ENCODE measurements around the gene VEGFC. TPM values are rescaled to one million over a fixed set of nuclear protein-coding genes. Genes with fewer than 3 reads are reported as not detected.

VEGFC gene
- total RNA-seq, 6 experiments from 2014 or later, result 1.4 to 3.1 (median 2.0) TPM

DNA sequence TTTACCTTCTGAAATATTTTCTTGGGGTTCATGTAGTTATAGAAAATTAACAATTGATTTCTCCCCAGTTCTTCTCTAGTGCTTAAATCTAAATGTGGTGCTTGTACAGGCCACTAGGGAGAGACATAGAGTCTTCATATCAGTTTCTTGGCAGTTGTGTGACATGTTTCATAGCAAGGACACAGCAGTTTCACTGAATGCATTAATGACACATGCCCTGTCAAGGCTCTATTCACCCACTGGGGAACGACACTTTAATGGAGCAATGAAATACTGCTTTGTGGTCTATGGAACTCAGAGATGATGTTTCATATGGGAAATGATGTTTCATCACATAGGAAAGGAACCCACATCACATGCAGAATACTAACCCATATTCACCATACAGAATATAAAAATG, 2.8 kb downstream of the VEGFC start:
- 20% methylated on average over 1 of the region's 1 CpG for WGBS (ENCODE audit: insufficient coverage, low coverage, low lambda C conversion rate, missing lambda C conversion rate)
- peaks cover 0 to 9% (median 0%) of the 10 kb centered on the region in 4 donors for H3K4me1 ChIP-seq
- ATAC-seq (peak; percentile 63 to 69 (median 66)), DNase-seq (no peak)
- H3K36me3 ChIP-seq, result no peaks in the 10 kb centered on the region
- H3K27me3 ChIP-seq, result peaks cover 3 to 4% of the 10 kb centered on the region in 2 donors
- no peak overlapping the region for H3K27ac ChIP-seq
- no peaks in the 10 kb centered on the region for H3K9me3 ChIP-seq
- intact Hi-C loops (cut with DNase I), result no loop called here
- TF ChIP-seq, protein P1, sequence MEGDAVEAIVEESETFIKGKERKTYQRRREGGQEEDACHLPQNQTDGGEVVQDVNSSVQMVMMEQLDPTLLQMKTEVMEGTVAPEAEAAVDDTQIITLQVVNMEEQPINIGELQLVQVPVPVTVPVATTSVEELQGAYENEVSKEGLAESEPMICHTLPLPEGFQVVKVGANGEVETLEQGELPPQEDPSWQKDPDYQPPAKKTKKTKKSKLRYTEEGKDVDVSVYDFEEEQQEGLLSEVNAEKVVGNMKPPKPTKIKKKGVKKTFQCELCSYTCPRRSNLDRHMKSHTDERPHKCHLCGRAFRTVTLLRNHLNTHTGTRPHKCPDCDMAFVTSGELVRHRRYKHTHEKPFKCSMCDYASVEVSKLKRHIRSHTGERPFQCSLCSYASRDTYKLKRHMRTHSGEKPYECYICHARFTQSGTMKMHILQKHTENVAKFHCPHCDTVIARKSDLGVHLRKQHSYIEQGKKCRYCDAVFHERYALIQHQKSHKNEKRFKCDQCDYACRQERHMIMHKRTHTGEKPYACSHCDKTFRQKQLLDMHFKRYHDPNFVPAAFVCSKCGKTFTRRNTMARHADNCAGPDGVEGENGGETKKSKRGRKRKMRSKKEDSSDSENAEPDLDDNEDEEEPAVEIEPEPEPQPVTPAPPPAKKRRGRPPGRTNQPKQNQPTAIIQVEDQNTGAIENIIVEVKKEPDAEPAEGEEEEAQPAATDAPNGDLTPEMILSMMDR (IDR thresholded peaks at IDR 0.05), result peak; percentile 34 to 58 (median 52)
- TF ChIP-seq POLR2A (IDR thresholded peaks at IDR 0.05), result no peak
- H3K4me3 ChIP-seq, result no peak overlapping the region

DNA sequence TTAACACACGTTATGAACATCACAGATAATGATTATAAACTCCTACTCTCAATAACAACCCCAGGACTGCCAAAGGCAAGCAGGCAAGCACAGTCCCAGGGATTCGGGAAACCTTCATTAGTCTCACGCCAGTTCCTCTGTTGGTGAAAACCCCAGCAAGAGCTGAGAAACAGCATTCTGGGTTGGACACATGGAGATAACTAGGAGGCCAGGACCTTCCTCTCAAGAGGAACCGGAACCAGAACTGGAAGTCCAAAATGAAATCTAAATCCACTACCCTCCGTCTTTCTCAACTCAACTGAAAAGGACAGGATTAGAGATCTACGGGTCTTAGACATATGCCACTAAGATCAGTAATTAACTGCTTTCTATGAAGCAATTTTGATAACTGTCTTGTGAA, 3.8 kb downstream of the VEGFC start:
- no peak for DNase-seq
- 50% methylated on average over 5 of the region's 6 CpGs for WGBS (ENCODE audit: insufficient coverage, low coverage, low lambda C conversion rate, missing lambda C conversion rate)

DNA sequence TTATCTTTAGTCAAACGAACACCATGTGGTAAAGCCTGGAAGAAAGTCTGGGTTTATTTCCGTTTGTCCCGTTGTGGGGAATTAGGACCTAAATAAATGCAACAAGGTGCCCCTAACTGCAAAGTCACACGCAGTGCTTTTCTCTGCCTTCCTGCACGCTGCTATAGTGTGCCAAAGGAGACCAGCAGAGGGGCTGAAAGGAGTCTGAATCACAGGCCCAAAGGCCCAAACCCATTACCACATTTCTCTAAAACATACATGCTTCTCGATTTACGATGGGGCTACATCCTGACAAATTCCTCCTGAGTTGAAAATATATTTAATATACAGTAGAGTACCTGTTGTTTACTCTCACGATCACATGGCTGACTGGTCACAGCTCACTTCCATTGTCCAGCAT, 4.5 kb downstream of the VEGFC start:
- Histone ChIP-seq H3K27ac (no peak overlapping the region), H3K4me1 (peaks cover 0 to 9% (median 0%) of the 10 kb centered on the region in 4 donors), H3K36me3 (no peaks in the 10 kb centered on the region), H3K4me3 (no peak overlapping the region), H3K27me3 (peaks cover 3 to 4% of the 10 kb centered on the region in 2 donors), H3K9me3 (no peaks in the 10 kb centered on the region)
- no peak for TF ChIP-seq POLR2A (IDR thresholded peaks at IDR 0.05)
- TF ChIP-seq, protein P1 (IDR thresholded peaks at IDR 0.05), result no peak
- intact Hi-C loops (cut with DNase I), result no loop called here
- ATAC-seq (no peak), DNase-seq (no peak)
- WGBS (ENCODE audit: insufficient coverage, low coverage, low lambda C conversion rate, missing lambda C conversion rate), result 53% methylated on average over 7 of the region's 8 CpGs

More for the DNA sequence above, 3.8 kb downstream of the VEGFC start:
- TF ChIP-seq, protein P1 (IDR thresholded peaks at IDR 0.05), result no peak
- TF ChIP-seq POLR2A (IDR thresholded peaks at IDR 0.05), result no peak
- Histone ChIP-seq H3K27ac (no peak overlapping the region), H3K9me3 (no peaks in the 10 kb centered on the region), H3K4me3 (no peak overlapping the region), H3K36me3 (no peaks in the 10 kb centered on the region), H3K27me3 (peaks cover 3 to 4% of the 10 kb centered on the region in 2 donors), H3K4me1 (peaks cover 0 to 9% (median 0%) of the 10 kb centered on the region in 4 donors)
- no peak for ATAC-seq
- intact Hi-C loops (cut with DNase I), result no loop called here

DNA sequence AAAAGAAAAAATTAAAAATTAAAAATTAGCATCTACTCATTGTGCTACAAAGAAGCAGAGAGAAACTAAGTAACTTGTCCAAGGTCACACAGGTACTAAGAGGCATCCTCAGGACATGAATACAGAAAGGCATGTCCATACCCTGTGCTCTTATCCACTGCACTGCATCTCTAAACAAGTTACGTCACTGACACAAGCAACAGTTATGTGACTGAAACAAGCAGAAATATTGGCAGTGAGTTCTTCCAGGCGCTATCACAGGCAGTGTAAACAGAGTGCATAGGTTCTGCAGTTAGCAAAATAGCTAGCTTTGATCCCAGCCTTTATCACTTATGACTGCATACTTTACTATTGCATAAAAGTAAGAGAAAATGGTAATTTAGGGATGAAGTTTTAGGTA, 7.9 kb downstream of the VEGFC start:
- H3K36me3 ChIP-seq, result no peaks in the 10 kb centered on the region
- TF ChIP-seq POLR2A (IDR thresholded peaks at IDR 0.05), result no peak
- TF ChIP-seq, protein P1 (IDR thresholded peaks at IDR 0.05), result no peak
- intact Hi-C loops (cut with DNase I), result no loop called here
- ATAC-seq, result no peak
- H3K4me3 ChIP-seq, result no peak overlapping the region
- DNase-seq, result no peak
- no peak overlapping the region for H3K27ac ChIP-seq
- no peaks in the 10 kb centered on the region for H3K4me1 ChIP-seq
- 26% methylated on average over 2 of the region's 2 CpGs for WGBS (ENCODE audit: insufficient coverage, low coverage, low lambda C conversion rate, missing lambda C conversion rate)
- no peaks in the 10 kb centered on the region for H3K9me3 ChIP-seq
- H3K27me3 ChIP-seq, result no peaks in the 10 kb centered on the region

DNA sequence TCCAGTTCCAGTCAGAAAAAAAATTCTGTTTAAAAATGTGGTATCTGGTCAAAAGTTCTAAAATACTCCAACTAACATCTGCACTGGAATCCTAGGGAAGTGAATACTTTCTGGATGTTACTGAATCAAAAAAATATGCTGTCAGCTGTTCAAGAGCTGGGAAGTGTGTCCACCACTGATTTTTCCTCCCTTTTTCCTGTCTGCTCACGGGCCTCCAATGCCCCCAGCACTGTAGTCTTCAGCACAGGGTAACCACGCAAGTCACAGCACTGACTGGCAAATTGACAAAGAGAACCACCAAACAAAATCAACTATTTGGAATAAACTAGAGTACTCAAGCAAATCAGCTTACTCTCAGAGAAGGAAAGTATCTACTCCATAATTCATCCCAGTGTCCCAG, 9.9 kb downstream of the VEGFC start:
- Histone ChIP-seq H3K4me3 (no peak overlapping the region), H3K9me3 (no peaks in the 10 kb centered on the region), H3K4me1 (no peaks in the 10 kb centered on the region), H3K27me3 (no peaks in the 10 kb centered on the region), H3K27ac (no peak overlapping the region), H3K36me3 (no peaks in the 10 kb centered on the region)
- TF ChIP-seq POLR2A (IDR thresholded peaks at IDR 0.05), result no peak
- TF ChIP-seq, protein P1 (IDR thresholded peaks at IDR 0.05), result no peak
- ATAC-seq (no peak), DNase-seq (no peak)
- intact Hi-C loops (cut with DNase I), result no loop called here
- WGBS (ENCODE audit: insufficient coverage, low coverage, low lambda C conversion rate, missing lambda C conversion rate), result 36% methylated on average over 2 of the region's 2 CpGs
